GM10266 (cell line): ENCODE measurements around the gene TBXT.
"Not testable (repeated sequence)": the region's sequence is repeated elsewhere in the genome, so short reads cannot be mapped to it uniquely, and the experiment has no call there.

Experiments
- DNase-seq: peaks from one replicate; pipeline ENCODE4 v3.0.0; 2012; ENCODE audit errors: extremely low spot score
- TF ChIP-seq, protein P1 (sequence below): IDR thresholded peaks from 2 replicates; pipeline ENCODE4 v1.5.1; 2012; ENCODE audit warnings: mild to moderate bottlenecking, low read depth; ENCODE audit not compliant: control insufficient read depth, insufficient read depth; ENCODE audit errors: missing control alignments

Gene TBXT

DNA sequence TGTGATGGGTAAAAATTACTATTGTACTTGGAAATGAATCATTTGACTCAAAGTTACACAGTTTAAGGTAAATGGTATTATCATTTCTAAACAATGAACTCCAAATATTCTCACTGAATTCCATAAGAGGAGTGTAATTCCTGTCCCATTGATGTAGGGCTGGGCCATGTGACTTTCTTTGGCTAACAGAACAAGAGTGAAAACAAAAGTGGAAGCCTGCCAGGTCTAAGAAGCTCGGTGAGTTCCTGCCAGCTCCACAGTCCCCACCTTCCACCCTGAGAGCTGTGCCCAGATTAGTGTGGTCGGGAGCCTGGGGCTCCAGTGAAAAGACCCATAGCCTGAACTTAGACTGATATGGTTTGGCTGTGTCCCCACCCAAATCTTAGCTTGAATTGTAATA lies 24.6 kb downstream of the TBXT start:
- no peak for DNase-seq
- TF ChIP-seq, protein P1, sequence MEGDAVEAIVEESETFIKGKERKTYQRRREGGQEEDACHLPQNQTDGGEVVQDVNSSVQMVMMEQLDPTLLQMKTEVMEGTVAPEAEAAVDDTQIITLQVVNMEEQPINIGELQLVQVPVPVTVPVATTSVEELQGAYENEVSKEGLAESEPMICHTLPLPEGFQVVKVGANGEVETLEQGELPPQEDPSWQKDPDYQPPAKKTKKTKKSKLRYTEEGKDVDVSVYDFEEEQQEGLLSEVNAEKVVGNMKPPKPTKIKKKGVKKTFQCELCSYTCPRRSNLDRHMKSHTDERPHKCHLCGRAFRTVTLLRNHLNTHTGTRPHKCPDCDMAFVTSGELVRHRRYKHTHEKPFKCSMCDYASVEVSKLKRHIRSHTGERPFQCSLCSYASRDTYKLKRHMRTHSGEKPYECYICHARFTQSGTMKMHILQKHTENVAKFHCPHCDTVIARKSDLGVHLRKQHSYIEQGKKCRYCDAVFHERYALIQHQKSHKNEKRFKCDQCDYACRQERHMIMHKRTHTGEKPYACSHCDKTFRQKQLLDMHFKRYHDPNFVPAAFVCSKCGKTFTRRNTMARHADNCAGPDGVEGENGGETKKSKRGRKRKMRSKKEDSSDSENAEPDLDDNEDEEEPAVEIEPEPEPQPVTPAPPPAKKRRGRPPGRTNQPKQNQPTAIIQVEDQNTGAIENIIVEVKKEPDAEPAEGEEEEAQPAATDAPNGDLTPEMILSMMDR = no peak

DNA sequence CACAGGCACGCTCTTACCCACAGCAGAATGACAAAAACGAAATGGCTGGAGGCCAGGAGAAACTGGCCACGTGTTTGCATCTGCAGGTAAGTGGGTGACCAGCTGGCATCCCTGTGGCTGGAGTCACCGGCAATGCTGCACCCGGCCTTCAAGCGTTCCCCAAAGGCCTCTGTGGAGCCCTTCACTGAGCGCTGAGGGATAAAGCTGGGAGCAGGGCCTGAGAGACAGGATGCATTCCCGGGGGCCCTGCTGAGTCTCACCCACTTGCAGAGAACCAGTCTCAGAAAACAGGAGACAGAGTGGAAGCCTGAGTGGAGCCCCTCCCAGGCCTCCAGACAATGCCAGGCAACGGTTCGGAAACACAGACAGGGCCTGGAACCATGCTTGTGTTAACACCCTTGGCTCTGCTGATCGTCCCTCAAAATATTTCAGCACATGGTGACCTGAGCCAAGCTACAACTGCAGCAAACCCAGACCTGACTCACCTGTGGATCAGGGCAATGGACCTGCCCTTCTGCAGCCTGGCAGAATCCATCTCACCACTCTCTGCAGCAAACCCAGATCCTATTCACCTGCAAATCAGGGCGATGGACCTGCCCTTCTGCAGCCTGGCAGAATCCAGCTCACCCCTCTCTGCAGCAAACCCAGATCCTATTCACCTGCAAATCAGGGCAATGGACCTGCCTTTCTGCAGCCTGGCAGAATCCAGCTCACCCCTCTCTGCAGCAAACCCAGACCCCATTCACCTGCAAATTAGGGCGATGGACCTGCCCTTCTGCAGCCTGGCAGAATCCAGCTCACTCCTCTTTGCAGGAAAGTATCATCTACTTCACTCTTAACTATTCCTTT lies 39.8 kb downstream of the TBXT start:
- DNase-seq = no peak
- TF ChIP-seq, protein P1 = no peak

DNA sequence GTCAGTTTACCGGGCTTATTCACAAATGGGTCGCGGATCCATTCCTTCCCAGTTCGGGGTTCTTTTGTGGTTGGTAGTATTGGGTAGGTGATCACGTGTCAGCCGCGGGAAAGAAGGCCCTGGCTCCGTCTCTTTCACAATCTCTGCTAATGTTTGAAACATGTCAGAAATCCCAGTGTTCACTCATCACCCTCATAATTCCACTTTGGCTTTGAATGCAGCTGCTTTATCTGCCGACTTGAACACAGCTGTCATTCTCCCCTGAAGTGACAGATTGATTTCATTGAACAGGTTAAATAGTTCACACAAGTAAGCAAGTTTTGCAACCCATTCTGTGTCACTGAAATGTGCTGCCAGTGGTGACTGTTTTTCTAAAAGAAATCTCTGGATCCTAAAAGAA lies 44.5 kb downstream of the TBXT start:
- DNase-seq = not testable (repeated sequence)

DNA sequence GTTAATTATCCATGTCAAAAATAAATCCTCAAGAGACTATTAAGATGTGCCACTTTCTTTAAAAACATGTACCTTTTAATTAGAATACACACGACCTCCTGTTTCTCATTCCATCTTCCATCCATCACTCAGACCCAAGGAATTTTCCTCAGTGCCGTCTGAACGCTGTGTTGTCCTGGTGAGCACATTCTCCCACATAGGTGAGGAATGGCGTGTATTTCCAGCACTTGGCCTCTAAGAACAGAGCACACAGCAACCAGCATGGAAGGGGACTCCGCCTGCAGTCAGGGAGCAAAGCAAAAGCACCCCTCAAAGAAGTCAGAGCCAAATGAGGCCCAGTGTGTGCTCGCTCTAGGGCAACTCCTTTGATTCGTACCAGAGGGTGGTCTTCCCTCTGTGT lies 45.9 kb downstream of the TBXT start:
- TF ChIP-seq, protein P1 = no peak
- no peak for DNase-seq

DNA sequence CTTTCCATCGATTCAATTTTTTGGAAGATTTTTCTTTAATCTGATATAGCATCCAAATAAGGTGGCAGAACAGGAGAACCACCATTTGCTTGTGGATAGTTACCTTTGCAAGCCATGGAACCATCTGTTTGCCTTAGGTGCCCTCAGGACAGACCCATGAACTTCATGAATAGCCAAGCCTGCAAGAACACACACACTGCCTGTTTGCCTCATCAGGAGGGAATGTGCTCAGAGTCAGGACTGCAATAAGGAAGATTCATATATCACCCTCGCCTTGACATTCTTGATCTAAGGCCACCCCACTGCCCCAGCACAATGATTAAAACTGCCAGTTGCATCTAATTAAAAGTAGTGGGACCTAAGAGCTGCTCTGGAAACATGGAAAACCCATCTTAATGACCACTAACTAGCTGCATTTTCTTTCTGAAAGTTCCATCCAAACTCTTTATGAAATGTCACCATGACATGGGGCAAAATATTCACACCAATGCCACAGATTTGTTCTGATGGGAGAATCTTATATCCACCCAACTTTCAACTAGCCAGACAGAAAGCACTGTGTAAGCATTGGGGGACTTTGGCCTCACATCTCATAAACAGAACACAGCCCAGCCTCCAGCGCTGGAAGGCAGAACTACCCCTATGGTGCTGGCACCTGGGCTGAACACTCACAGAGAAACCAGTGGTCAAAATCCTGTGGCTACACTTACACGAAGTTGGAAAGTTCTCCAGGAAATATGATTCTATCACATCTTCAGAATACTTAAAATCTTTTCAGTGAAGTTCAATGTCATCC lies 48.3 kb downstream of the TBXT start:
- TF ChIP-seq, protein P1 = no peak
- DNase-seq = no peak

DNA sequence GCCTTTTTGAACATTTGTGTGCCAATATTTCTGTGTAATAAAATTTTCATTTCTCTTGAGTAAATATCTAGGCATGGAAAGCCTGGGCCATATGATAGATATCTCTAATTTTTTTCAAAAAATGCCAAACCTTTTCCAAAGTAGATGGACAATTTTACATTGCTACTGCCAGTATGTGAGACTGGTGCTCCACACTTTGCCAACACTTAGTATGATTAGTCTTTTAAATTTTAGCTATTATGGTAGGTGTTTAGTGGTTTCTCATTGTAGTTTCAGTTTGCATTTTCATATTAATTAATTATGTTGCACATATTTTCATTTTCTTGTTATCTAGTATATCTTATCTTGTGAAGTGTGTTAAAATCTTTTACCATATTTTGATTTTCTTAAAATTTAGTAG lies 52.0 kb downstream of the TBXT start:
- TF ChIP-seq, protein P1 = no peak
- no peak for DNase-seq

DNA sequence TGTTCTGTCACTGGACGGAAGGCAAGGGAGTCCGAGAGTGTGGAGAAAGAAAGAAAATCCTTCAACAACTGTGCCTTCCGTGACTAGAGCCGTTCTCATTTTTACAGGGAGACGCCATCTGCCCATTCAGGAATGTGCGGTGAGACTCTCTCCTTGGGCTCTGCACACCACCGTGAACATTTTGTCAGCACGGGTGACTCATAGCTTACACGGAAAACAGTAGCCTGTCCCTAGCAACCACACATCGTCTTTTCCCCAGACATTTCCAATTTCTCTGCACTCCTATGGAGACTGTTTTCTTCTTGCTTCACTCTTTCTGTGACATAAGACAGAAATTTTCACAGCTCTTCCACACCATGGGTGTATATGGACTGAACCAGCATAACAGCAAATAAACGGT lies 55.1 kb downstream of the TBXT start:
- DNase-seq = no peak

More for the DNA sequence above, 55.1 kb downstream of the TBXT start:
- TF ChIP-seq, protein P1 = no peak
